IPS-18a (cell line): ENCODE measurements around the gene AGPAT3.

Experiments
- H3K27ac ChIP-seq: one replicate; pipeline ENCODE4 v1.5.1; 2013; ENCODE audit warnings: low read length
- H3K27me3 ChIP-seq: one replicate; pipeline ENCODE4 v1.6.1; 2013; ENCODE audit warnings: mild to moderate bottlenecking, low read length; ENCODE audit not compliant: control insufficient read depth, insufficient read depth
- H3K36me3 ChIP-seq: one replicate; pipeline ENCODE4 v1.6.1; 2013; ENCODE audit warnings: low read depth, low read length; ENCODE audit not compliant: control insufficient read depth
- H3K4me1 ChIP-seq: one replicate; pipeline ENCODE4 v1.6.1; 2013; ENCODE audit warnings: low read depth, low read length; ENCODE audit not compliant: control insufficient read depth
- H3K4me3 ChIP-seq: one replicate; pipeline ENCODE4 v1.5.1; 2013; ENCODE audit warnings: low read length
- H3K9ac ChIP-seq: one replicate; pipeline ENCODE4 v1.6.1; 2013; ENCODE audit warnings: mild to moderate bottlenecking, low read length, moderate library complexity
- H3K9me3 ChIP-seq: one replicate; pipeline ENCODE4 v1.6.1; 2013; ENCODE audit warnings: low read depth, low read length; ENCODE audit not compliant: control insufficient read depth

Gene AGPAT3

GRCh38 chr21:43932005-43932404, 67.0 kb downstream of the AGPAT3 start:
- Histone ChIP-seq H3K27me3 (no peaks in the 10 kb centered on the region), H3K9ac (no peak overlapping the region), H3K27ac (no peak overlapping the region), H3K4me3 (no peak overlapping the region), H3K9me3 (no peaks in the 10 kb centered on the region), H3K4me1 (peaks cover 7% of the 10 kb centered on the region), H3K36me3 (no peaks in the 10 kb centered on the region)

GRCh38 chr21:43933199-43933598, 68.2 kb downstream of the AGPAT3 start:
- Histone ChIP-seq H3K27me3 (no peaks in the 10 kb centered on the region), H3K4me1 (peaks cover 7% of the 10 kb centered on the region), H3K27ac (no peak overlapping the region), H3K36me3 (no peaks in the 10 kb centered on the region), H3K4me3 (no peak overlapping the region), H3K9me3 (no peaks in the 10 kb centered on the region), H3K9ac (no peak overlapping the region)

GRCh38 chr21:43933680-43934079, 68.7 kb downstream of the AGPAT3 start:
- Histone ChIP-seq H3K9me3 (no peaks in the 10 kb centered on the region), H3K27ac (no peak overlapping the region), H3K9ac (no peak overlapping the region), H3K4me3 (no peak overlapping the region), H3K27me3 (no peaks in the 10 kb centered on the region), H3K4me1 (peaks cover 8% of the 10 kb centered on the region), H3K36me3 (no peaks in the 10 kb centered on the region)

GRCh38 chr21:43934116-43934515, 69.1 kb downstream of the AGPAT3 start:
- H3K27ac ChIP-seq = no peak overlapping the region
- H3K36me3 ChIP-seq = no peaks in the 10 kb centered on the region
- H3K4me3 ChIP-seq = no peak overlapping the region
- H3K4me1 ChIP-seq = peaks cover 10% of the 10 kb centered on the region
- H3K27me3 ChIP-seq = no peaks in the 10 kb centered on the region
- H3K9me3 ChIP-seq = no peaks in the 10 kb centered on the region
- H3K9ac ChIP-seq = no peak overlapping the region

- peaks cover 15% of the 10 kb centered on the region for H3K4me1 ChIP-seq
- no peak overlapping the region for H3K4me3 ChIP-seq
- H3K27me3 ChIP-seq = no peaks in the 10 kb centered on the region
- no peaks in the 10 kb centered on the region for H3K9me3 ChIP-seq
- H3K36me3 ChIP-seq = no peaks in the 10 kb centered on the region
- no peak overlapping the region for H3K9ac ChIP-seq
- no peak overlapping the region for H3K27ac ChIP-seq
Measured at GRCh38 chr21:43934716-43935705, 70.0 kb downstream of the AGPAT3 start.

GRCh38 chr21:43935711-43936110, 70.7 kb downstream of the AGPAT3 start:
- H3K4me3 ChIP-seq = no peak overlapping the region
- no peaks in the 10 kb centered on the region for H3K27me3 ChIP-seq
- H3K4me1 ChIP-seq = peaks cover 15% of the 10 kb centered on the region
- no peak overlapping the region for H3K9ac ChIP-seq
- H3K27ac ChIP-seq = no peak overlapping the region
- H3K36me3 ChIP-seq = no peaks in the 10 kb centered on the region
- H3K9me3 ChIP-seq = no peaks in the 10 kb centered on the region

GRCh38 chr21:43936247-43936967, 71.4 kb downstream of the AGPAT3 start:
- H3K9ac ChIP-seq = no peak overlapping the region
- H3K4me3 ChIP-seq = no peak overlapping the region
- no peak overlapping the region for H3K27ac ChIP-seq
- no peaks in the 10 kb centered on the region for H3K9me3 ChIP-seq
- H3K4me1 ChIP-seq = peaks cover 15% of the 10 kb centered on the region
- H3K27me3 ChIP-seq = no peaks in the 10 kb centered on the region
- no peaks in the 10 kb centered on the region for H3K36me3 ChIP-seq

- no peaks in the 10 kb centered on the region for H3K36me3 ChIP-seq
- peaks cover 15% of the 10 kb centered on the region for H3K4me1 ChIP-seq
- no peak overlapping the region for H3K27ac ChIP-seq
- no peaks in the 10 kb centered on the region for H3K9me3 ChIP-seq
- no peak overlapping the region for H3K9ac ChIP-seq
- no peak overlapping the region for H3K4me3 ChIP-seq
- no peaks in the 10 kb centered on the region for H3K27me3 ChIP-seq
Measured at GRCh38 chr21:43937051-43937832, 72.2 kb downstream of the AGPAT3 start.

GRCh38 chr21:43937891-43938309, 72.9 kb downstream of the AGPAT3 start:
- Histone ChIP-seq H3K27ac (no peak overlapping the region), H3K27me3 (no peaks in the 10 kb centered on the region), H3K9me3 (no peaks in the 10 kb centered on the region), H3K4me1 (peaks cover 15% of the 10 kb centered on the region), H3K4me3 (no peak overlapping the region), H3K9ac (no peak overlapping the region), H3K36me3 (no peaks in the 10 kb centered on the region)

GRCh38 chr21:43938751-43939442, 73.9 kb downstream of the AGPAT3 start:
- Histone ChIP-seq H3K9me3 (no peaks in the 10 kb centered on the region), H3K4me1 (peaks cover 8% of the 10 kb centered on the region), H3K4me3 (no peak overlapping the region), H3K36me3 (no peaks in the 10 kb centered on the region), H3K27me3 (no peaks in the 10 kb centered on the region), H3K27ac (no peak overlapping the region), H3K9ac (no peak overlapping the region)
